Mesendoderm (in vitro differentiated cells): Measurements from ENCODE around the gene GHRH.

ENCODE experiments used
- DNase-seq: peaks from one replicate; pipeline ENCODE4 v3.0.0; 2013
- H2AK5ac ChIP-seq: 2 replicates; pipeline ENCODE4 v1.6.1; 2013; ENCODE audit warnings: low read length, inconsistent platforms
- H2BK120ac ChIP-seq: 2 replicates; pipeline ENCODE4 v1.6.1; 2013; ENCODE audit warnings: low read depth, mild to moderate bottlenecking, low read length, moderate library complexity, mixed read lengths
- H2BK15ac ChIP-seq: replicated peaks from 2 replicates; pipeline ENCODE4 v1.6.1; 2013; ENCODE audit warnings: low read depth, mild to moderate bottlenecking, moderate library complexity
- H2BK5ac ChIP-seq: 2 replicates; pipeline ENCODE4 v1.6.1; 2013; ENCODE audit warnings: low read length, inconsistent platforms
- H3K18ac ChIP-seq: 2 replicates; pipeline ENCODE4 v1.6.1; 2013; ENCODE audit warnings: mild to moderate bottlenecking, low read length, mixed read lengths
- H3K23ac ChIP-seq: one replicate; pipeline ENCODE4 v1.6.1; 2013; ENCODE audit warnings: low read length
- H3K27ac ChIP-seq: 2 replicates; pipeline ENCODE4 v1.5.1; 2013; ENCODE audit warnings: low read depth, mild to moderate bottlenecking, inconsistent platforms, low read length, moderate library complexity
- H3K27me3 ChIP-seq: 2 replicates; pipeline ENCODE4 v1.6.1; 2013; ENCODE audit warnings: low read length, control low read depth, mild to moderate bottlenecking, inconsistent platforms; ENCODE audit not compliant: insufficient read depth, poor library complexity
- H3K36me3 ChIP-seq: 2 replicates; pipeline ENCODE4 v1.6.1; 2013; ENCODE audit warnings: low read length, inconsistent platforms; ENCODE audit not compliant: control insufficient read depth, insufficient read depth
- H3K4ac ChIP-seq: one replicate; pipeline ENCODE4 v1.6.1; 2013; ENCODE audit warnings: low read depth, mild to moderate bottlenecking, low read length, moderate library complexity
- H3K4me1 ChIP-seq: 2 replicates; pipeline ENCODE4 v1.6.1; 2013; ENCODE audit warnings: low read depth, low read length, inconsistent platforms; ENCODE audit not compliant: control insufficient read depth
- H3K4me2 ChIP-seq: 2 replicates; pipeline ENCODE4 v1.6.1; 2013; ENCODE audit warnings: low read length
- H3K4me3 ChIP-seq: 2 replicates; pipeline ENCODE4 v1.5.1; 2013; ENCODE audit warnings: mild to moderate bottlenecking, low read length
- H3K56ac ChIP-seq: one replicate; pipeline ENCODE4 v1.6.1; 2013; ENCODE audit warnings: low read length
- H3K79me1 ChIP-seq: 2 replicates; pipeline ENCODE4 v1.6.1; 2013; ENCODE audit warnings: low read length, inconsistent platforms
- H3K79me2 ChIP-seq: 2 replicates; pipeline ENCODE4 v1.6.1; 2013; ENCODE audit warnings: mild to moderate bottlenecking, low read length; ENCODE audit not compliant: control insufficient read depth, insufficient read depth
- H3K9ac ChIP-seq: 2 replicates; pipeline ENCODE4 v1.6.1; 2013; ENCODE audit warnings: low read length, inconsistent platforms
- H4K5ac ChIP-seq: one replicate; pipeline ENCODE4 v1.6.1; 2013; ENCODE audit warnings: low read length
- H4K8ac ChIP-seq: one replicate; pipeline ENCODE4 v1.6.1; 2013; ENCODE audit warnings: low read depth, mild to moderate bottlenecking, control low read depth, low read length, moderate library complexity
- WGBS: extraction: QIAGEN DNeasy Blood & Tissue Kit; methylation state at CpG from one replicate; pipeline ENCODE4 v1.1.7; 2013; ENCODE audit warnings: low lambda C conversion rate, missing lambda C conversion rate; ENCODE audit not compliant: insufficient coverage; ENCODE audit errors: extremely low coverage; 5-methylcytosine and 5-hydroxymethylcytosine counted together

The GHRH gene

DNA sequence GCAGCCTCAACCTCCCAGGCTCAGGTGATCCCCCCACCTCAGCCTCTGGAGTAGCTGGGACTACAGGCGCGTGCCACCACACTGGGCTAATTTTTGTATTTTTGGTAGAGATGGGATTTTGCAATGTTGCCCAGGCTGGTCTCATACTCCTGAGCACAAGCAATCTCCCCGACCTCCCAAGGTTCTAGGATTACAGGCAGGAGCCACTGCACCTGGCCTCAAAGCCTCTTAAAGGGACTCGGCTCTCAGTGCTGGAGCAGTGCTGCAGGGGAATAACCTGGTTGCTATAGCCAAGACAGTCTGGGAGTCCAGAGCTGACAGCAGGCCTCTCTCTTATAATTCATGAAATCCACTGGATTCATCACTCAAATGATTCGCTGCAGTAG lies 17.0 kb downstream of the GHRH start:
- Histone ChIP-seq H2AK5ac (no peak overlapping the region), H3K27ac (peak overlapping the region; percentile 3), H3K36me3 (peaks cover 17% of the 10 kb centered on the region)

DNA sequence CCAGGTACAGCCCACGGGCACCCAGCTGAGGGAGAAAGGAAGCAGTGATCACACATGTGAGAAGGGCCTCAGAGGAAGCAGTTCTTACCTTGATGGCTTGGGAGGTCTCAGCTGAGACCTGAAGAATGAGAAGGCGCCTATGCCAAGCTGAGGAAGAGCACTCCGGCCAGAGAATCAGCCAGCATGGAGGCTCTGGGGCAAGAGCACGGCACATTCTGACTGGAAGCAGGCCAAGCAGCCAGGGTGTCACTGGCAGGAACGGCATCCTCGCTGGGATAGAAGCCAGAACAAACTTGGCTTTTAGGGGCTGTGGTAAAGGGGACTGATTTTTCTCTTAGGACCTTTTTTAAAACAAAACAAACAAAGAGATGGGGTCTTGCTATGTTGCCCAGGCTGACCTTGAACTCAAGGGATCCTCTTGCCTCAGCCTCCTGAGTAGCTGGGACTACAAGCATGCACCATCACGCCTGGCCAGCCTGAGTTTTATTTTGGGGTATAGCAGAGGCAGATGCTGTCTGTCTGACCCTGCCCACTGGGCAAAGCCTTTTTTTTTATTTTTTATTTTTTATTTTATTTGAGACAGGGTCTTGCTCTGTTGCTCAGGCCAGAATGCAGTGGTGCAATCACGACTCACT lies 17.6 kb downstream of the GHRH start:
- Histone ChIP-seq H2AK5ac (no peak overlapping the region), H2BK15ac (no peak overlapping the region), H2BK120ac (no peak overlapping the region), H3K23ac (no peak overlapping the region), H3K27ac (no peak overlapping the region), H3K4me3 (no peak overlapping the region), H3K79me2 (no peaks in the 10 kb centered on the region), H3K27me3 (no peaks in the 10 kb centered on the region), H2BK5ac (no peak overlapping the region), H3K18ac (no peak overlapping the region), H4K8ac (no peak overlapping the region), H3K56ac (no peak overlapping the region), H3K4ac (no peak overlapping the region), H3K79me1 (no peaks in the 10 kb centered on the region), H3K9ac (no peak overlapping the region), H3K4me2 (no peak overlapping the region), H4K5ac (no peak overlapping the region), H3K36me3 (peaks cover 17% of the 10 kb centered on the region), H3K4me1 (no peaks in the 10 kb centered on the region)
- no peak for DNase-seq
- no CpG with 5 or more reads among the region's 8 CpGs for WGBS

More for the DNA sequence above, 17.0 kb downstream of the GHRH start:
- Histone ChIP-seq H3K4me1 (no peaks in the 10 kb centered on the region), H3K56ac (no peak overlapping the region), H2BK120ac (no peak overlapping the region), H2BK5ac (no peak overlapping the region), H4K5ac (no peak overlapping the region), H3K18ac (no peak overlapping the region), H3K27me3 (no peaks in the 10 kb centered on the region), H2BK15ac (no peak overlapping the region), H3K79me1 (no peaks in the 10 kb centered on the region), H3K79me2 (no peaks in the 10 kb centered on the region), H3K23ac (no peak overlapping the region), H3K4me2 (no peak overlapping the region), H3K9ac (no peak overlapping the region), H3K4me3 (no peak overlapping the region), H3K4ac (no peak overlapping the region), H4K8ac (no peak overlapping the region)
- no CpG with 5 or more reads among the region's 5 CpGs for WGBS
- no peak for DNase-seq

DNA sequence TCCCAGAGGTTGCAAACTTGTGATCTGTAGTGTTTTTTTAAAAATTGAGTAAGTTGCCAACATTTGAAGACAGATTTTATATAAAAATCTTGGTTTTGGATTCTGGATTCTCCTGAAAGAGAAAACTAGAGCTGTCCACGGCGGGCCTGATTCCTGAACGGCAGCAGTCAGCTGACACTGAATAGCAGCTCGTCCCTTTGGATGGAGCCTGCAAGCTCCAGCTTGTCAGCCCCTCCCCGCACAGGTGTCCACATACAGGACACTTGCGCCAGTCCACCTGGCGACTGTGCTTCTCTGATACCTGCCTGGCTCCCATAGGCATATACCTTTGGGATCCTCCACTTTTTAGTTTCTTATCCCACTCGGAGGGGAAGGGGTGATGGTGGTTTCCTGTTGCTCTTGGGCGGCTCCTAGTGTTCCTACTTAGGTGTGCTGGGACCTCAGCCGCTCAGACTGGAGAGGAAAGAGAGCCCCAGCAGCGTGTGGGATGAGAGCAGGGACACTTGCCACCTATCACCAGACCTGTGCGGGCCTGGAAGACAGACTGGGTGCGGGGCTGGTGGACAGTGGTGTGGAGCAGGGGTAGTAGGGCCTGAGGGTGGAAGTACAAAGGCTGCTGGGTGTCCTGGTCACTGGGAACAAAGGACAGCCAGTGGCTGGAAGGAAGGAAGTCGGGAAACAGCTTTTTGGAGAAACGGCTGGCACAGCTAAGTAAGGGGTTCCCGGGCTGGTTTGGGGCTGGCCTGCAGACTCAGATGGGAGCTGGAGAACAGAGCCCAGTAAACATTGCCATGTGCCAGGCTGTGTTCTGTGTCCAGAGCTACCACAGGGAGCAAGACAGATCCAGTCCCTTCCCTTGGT lies 18.3 kb downstream of the GHRH start:
- Histone ChIP-seq H2BK15ac (no peak overlapping the region), H4K5ac (no peak overlapping the region), H3K9ac (no peak overlapping the region), H3K18ac (no peak overlapping the region), H3K79me1 (no peaks in the 10 kb centered on the region), H3K36me3 (peaks cover 18% of the 10 kb centered on the region), H3K79me2 (no peaks in the 10 kb centered on the region), H3K4me2 (no peak overlapping the region), H4K8ac (no peak overlapping the region), H3K4ac (no peak overlapping the region), H3K27ac (no peak overlapping the region), H2BK120ac (no peak overlapping the region), H3K27me3 (no peaks in the 10 kb centered on the region), H3K56ac (no peak overlapping the region), H3K4me1 (no peaks in the 10 kb centered on the region), H3K4me3 (no peak overlapping the region), H3K23ac (no peak overlapping the region), H2AK5ac (no peak overlapping the region), H2BK5ac (no peak overlapping the region)
- WGBS: no CpG with 5 or more reads among the region's 16 CpGs
- peak; percentile 53 for DNase-seq

DNA sequence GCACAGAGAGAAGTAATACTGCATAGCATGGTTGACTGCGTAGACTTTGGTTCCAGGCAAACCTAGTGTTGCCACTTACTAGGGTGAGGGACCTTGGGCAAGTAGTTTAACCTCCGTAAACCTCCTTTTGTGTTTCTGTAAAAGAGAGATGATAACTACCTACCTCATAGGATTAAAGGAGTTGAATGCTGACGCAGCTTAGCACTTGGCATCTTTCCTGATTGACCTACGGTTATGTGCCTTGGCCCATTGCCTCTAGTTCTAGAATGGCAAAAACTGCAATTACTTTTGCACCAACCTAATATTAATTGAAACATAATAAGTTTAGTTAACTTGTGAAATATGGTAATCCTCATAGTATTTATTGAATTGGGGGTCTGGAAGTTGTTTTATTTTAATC lies 19.1 kb downstream of the GHRH start:
- Histone ChIP-seq H4K5ac (no peak overlapping the region), H3K4me2 (no peak overlapping the region), H3K9ac (no peak overlapping the region), H3K27ac (no peak overlapping the region), H3K18ac (no peak overlapping the region), H3K79me2 (no peaks in the 10 kb centered on the region), H2BK120ac (no peak overlapping the region), H3K79me1 (no peaks in the 10 kb centered on the region), H3K4me3 (no peak overlapping the region), H2AK5ac (no peak overlapping the region), H3K56ac (no peak overlapping the region), H4K8ac (no peak overlapping the region), H2BK5ac (no peak overlapping the region), H2BK15ac (no peak overlapping the region), H3K27me3 (no peaks in the 10 kb centered on the region), H3K4ac (no peak overlapping the region), H3K4me1 (no peaks in the 10 kb centered on the region), H3K36me3 (peaks cover 21% of the 10 kb centered on the region), H3K23ac (no peak overlapping the region)
- no CpG with 5 or more reads among the region's 4 CpGs for WGBS
- DNase-seq: no peak

DNA sequence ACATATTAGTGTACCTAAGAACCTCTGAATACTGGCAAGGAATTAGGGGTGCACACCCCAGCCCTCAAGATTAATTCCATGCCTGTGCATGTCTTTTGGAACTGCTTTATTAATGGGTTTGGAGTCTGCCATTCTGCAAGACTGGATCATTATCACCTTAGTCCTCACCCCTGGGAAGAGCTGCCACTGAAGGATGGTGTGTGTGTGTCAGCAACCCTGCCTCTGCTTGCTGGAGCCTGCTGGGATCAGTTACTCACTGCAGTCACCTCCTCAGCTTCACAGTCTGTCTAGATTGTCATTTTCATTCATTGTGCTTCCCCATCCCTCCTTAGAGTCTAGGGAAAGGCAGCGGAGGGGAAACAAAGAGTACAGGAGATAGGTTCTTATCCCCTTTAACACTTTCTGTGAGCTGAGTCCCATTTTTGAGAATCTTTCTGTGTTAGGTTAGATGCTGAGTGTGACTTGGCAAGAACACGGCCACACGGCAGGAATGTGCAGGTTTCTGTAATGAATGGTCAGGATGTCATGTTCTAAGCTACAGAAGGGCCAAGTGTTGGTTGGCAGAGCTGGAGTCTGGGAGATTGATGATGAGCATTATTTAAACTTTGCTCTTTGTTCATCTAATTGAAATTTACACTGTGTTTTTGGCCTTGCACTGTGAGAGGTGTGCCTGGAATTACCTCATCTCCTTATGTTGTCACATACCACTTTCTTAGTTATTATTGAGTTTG lies 21.1 kb downstream of the GHRH start:
- H3K4me2 ChIP-seq: no peak overlapping the region
- H3K27me3 ChIP-seq: no peaks in the 10 kb centered on the region
- H2BK5ac ChIP-seq: no peak overlapping the region
- H4K8ac ChIP-seq: no peak overlapping the region
- no peaks in the 10 kb centered on the region for H3K79me1 ChIP-seq
- WGBS: no CpG with 5 or more reads among the region's 3 CpGs
- H3K56ac ChIP-seq: no peak overlapping the region
- H3K27ac ChIP-seq: no peak overlapping the region
- H2AK5ac ChIP-seq: no peak overlapping the region
- H3K36me3 ChIP-seq: peaks cover 27% of the 10 kb centered on the region
- H3K18ac ChIP-seq: no peak overlapping the region
- no peak overlapping the region for H2BK120ac ChIP-seq
- no peak overlapping the region for H3K4ac ChIP-seq
- no peak for DNase-seq
- H3K9ac ChIP-seq: no peak overlapping the region
- H3K79me2 ChIP-seq: no peaks in the 10 kb centered on the region
- H3K23ac ChIP-seq: no peak overlapping the region
- no peaks in the 10 kb centered on the region for H3K4me1 ChIP-seq
- H2BK15ac ChIP-seq: no peak overlapping the region
- H4K5ac ChIP-seq: no peak overlapping the region
- H3K4me3 ChIP-seq: no peak overlapping the region
